Mesenchymal stem cell (in vitro differentiated cells and primary cell): ENCODE data around the gene ATP5PO.
A peak's percentile ranks its signal among the peaks of the same experiment; 100 is the strongest.

Experiments used
- DNase-seq: peaks from one replicate; pipeline ENCODE4 v3.0.0-alpha.2; 2013
- H2AFZ ChIP-seq: one replicate; pipeline ENCODE4 v1.6.1; 2013; ENCODE audit warnings: low read depth, mild to moderate bottlenecking, control low read depth, inconsistent platforms, low read length, moderate library complexity
- H2AK5ac ChIP-seq: 2 replicates; pipeline ENCODE4 v1.6.1; 2013; ENCODE audit warnings: low read length, moderate library complexity, mild to moderate bottlenecking, inconsistent platforms; ENCODE audit not compliant: severe bottlenecking
- H2BK120ac ChIP-seq: one replicate; pipeline ENCODE4 v1.6.1; 2013; ENCODE audit warnings: low read depth, mild to moderate bottlenecking, inconsistent platforms, low read length, moderate library complexity
- H2BK12ac ChIP-seq, 2 experiments: one replicate each; pipeline ENCODE4 v1.6.1; 2013; ENCODE audit warnings: inconsistent platforms in 2 of 2, low read length in 2 of 2, mild to moderate bottlenecking in 2 of 2, moderate library complexity in 2 of 2, control low read depth in 1 of 2
- H2BK15ac ChIP-seq: one replicate; pipeline ENCODE4 v1.6.1; 2013; ENCODE audit warnings: mild to moderate bottlenecking, low read depth, inconsistent platforms; ENCODE audit not compliant: poor library complexity, severe bottlenecking
- H2BK5ac ChIP-seq: 2 replicates; pipeline ENCODE4 v1.6.1; 2013; ENCODE audit warnings: low read depth, mild to moderate bottlenecking, low read length, control low read depth, inconsistent platforms; ENCODE audit not compliant: poor library complexity, severe bottlenecking
- H3K14ac ChIP-seq, 2 experiments: one replicate each; pipeline ENCODE4 v1.6.1; 2013; ENCODE audit warnings: inconsistent platforms in 2 of 2, low read length in 2 of 2, control low read depth in 1 of 2, mild to moderate bottlenecking in 1 of 2, moderate library complexity in 1 of 2
- H3K18ac ChIP-seq, 2 experiments: one replicate each; pipeline ENCODE4 v1.6.1; 2013; ENCODE audit warnings: inconsistent platforms in 2 of 2, low read length in 2 of 2, control low read depth in 1 of 2, low read depth in 1 of 2, mild to moderate bottlenecking in 1 of 2
- H3K23ac ChIP-seq, 2 experiments: one replicate each; pipeline ENCODE4 v1.6.1; 2013; ENCODE audit warnings: inconsistent platforms in 2 of 2, low read length in 2 of 2, mild to moderate bottlenecking in 2 of 2, moderate library complexity in 2 of 2, control low read depth in 1 of 2
- H3K27ac ChIP-seq: 2 replicates; pipeline ENCODE4 v1.5.1; 2013; ENCODE audit warnings: mild to moderate bottlenecking, moderate library complexity, low read length, control low read depth, inconsistent platforms; ENCODE audit not compliant: poor library complexity, severe bottlenecking
- H3K27me3 ChIP-seq, 2 experiments: 2 replicates each; pipeline versions ENCODE4 v1.6.1 to v1.7.0; 2013; ENCODE audit warnings: low read length in 2 of 2, mild to moderate bottlenecking in 2 of 2, moderate library complexity in 2 of 2, control low read depth in 1 of 2, inconsistent platforms in 1 of 2; ENCODE audit not compliant: control insufficient read depth in 1 of 2, insufficient read depth in 1 of 2
- H3K36me3 ChIP-seq, 2 experiments: 2 replicates each; pipeline versions ENCODE4 v1.6.1 to v1.7.0; 2013; ENCODE audit warnings: low read length in 2 of 2, control low read depth in 1 of 2, inconsistent platforms in 1 of 2, low read depth in 1 of 2, mild to moderate bottlenecking in 1 of 2; ENCODE audit not compliant: insufficient read depth in 2 of 2, control insufficient read depth in 1 of 2
- H3K4ac ChIP-seq, 2 experiments: one replicate each; pipeline ENCODE4 v1.6.1; 2013; ENCODE audit warnings: inconsistent platforms in 2 of 2, low read length in 2 of 2, mild to moderate bottlenecking in 2 of 2, moderate library complexity in 2 of 2, control low read depth in 1 of 2, low read depth in 1 of 2
- H3K4me1 ChIP-seq: 2 replicates; pipeline ENCODE4 v1.6.1; 2013; ENCODE audit warnings: low read depth, low read length, control low read depth; ENCODE audit not compliant: control insufficient read depth, insufficient read depth
- H3K4me2 ChIP-seq: 2 replicates; pipeline ENCODE4 v1.6.1; 2013; ENCODE audit warnings: low read length, mild to moderate bottlenecking, inconsistent platforms; ENCODE audit not compliant: poor library complexity, severe bottlenecking
- H3K4me3 ChIP-seq, 2 experiments: 2 replicates each; pipeline versions ENCODE4 v1.5.1 to v1.7.0; 2013; ENCODE audit warnings: low read length in 2 of 2, mild to moderate bottlenecking in 2 of 2, control low read depth in 1 of 2, low read depth in 1 of 2; ENCODE audit not compliant: insufficient read depth in 1 of 2
- H3K79me1 ChIP-seq: replicated peaks from 2 replicates; pipeline ENCODE4 v1.6.1; 2013; ENCODE audit warnings: mild to moderate bottlenecking, control low read depth, low read length, inconsistent platforms; ENCODE audit not compliant: poor library complexity, severe bottlenecking
- H3K9ac ChIP-seq: 2 replicates; pipeline ENCODE4 v1.7.0; 2013; ENCODE audit warnings: mild to moderate bottlenecking, low read length, moderate library complexity
- H3K9me3 ChIP-seq: 2 replicates; pipeline ENCODE4 v1.7.0; 2013; ENCODE audit warnings: mild to moderate bottlenecking, low read length; ENCODE audit not compliant: control insufficient read depth
- H4K8ac ChIP-seq: one replicate; pipeline ENCODE4 v1.6.1; 2013; ENCODE audit warnings: inconsistent platforms, mild to moderate bottlenecking, low read length, moderate library complexity
- H4K91ac ChIP-seq: one replicate; pipeline ENCODE4 v1.6.1; 2013; ENCODE audit warnings: mild to moderate bottlenecking, low read length, inconsistent platforms
- WGBS: methylation state at CpG from one replicate; pipeline ENCODE4 v1.1.7; 2013; ENCODE audit warnings: mixed read lengths; 5-methylcytosine and 5-hydroxymethylcytosine counted together

The ATP5PO gene

DNA sequence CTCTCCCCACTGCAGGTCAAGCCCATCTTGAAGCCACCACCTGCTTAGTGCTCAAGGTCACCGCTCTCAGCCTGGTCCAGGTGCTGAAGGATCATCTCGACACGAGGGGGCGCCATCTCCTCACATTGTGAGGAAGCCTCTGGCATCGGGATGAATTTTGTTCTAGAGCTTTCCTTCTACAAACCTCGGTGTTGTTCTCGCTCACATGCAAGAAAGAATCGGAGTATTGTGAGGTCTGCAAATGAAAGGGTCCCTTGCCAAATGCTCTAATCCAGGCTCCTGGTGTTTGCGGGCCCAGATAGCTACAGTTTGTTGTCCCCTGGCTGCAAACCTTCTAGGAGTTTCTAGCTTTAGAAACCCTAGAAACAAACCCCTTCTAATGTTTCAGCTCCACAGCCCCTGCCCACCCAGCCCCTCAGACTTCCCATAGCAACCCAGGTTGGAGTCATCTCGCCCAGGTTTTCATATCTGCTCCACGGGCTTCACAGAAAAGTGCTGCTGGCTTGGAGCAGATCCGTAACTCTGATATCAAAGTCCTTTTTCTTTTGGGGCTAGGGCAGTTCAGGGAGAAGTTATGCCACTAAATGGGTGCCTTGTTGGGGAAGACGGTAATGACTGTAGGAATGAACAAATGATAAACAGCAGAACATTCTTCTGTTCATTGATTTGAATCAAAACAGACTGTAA lies 8.6 kb upstream of the ATP5PO start:
- Histone ChIP-seq H3K27me3 (no peaks in the 10 kb centered on the region), H3K79me1 (no peaks in the 10 kb centered on the region), H3K18ac (no peak overlapping the region), H3K4ac (no peak overlapping the region), H3K14ac (no peak overlapping the region), H3K9ac (peak overlapping the region; percentile 56), H2AFZ (no peak overlapping the region), H3K4me3 (no peak overlapping the region), H3K9me3 (no peaks in the 10 kb centered on the region), H4K91ac (no peak overlapping the region), H3K4me1 (peaks cover 8% of the 10 kb centered on the region), H4K8ac (peak overlapping the region; percentile 38), H3K23ac (no peak overlapping the region), H2BK5ac (no peak overlapping the region), H3K4me2 (peak overlapping the region; percentile 3), H2BK120ac (no peak overlapping the region), H2AK5ac (no peak overlapping the region), H2BK15ac (peak overlapping the region; percentile 40), H3K27ac (peak overlapping the region; percentile 76), H2BK12ac (peak overlapping the region in 1 of 2 experiments; percentile 63), H3K36me3 (no peaks in the 10 kb centered on the region)
- peak; percentile 77 for DNase-seq
- 32% methylated on average over 13 of the region's 13 CpGs for WGBS

DNA sequence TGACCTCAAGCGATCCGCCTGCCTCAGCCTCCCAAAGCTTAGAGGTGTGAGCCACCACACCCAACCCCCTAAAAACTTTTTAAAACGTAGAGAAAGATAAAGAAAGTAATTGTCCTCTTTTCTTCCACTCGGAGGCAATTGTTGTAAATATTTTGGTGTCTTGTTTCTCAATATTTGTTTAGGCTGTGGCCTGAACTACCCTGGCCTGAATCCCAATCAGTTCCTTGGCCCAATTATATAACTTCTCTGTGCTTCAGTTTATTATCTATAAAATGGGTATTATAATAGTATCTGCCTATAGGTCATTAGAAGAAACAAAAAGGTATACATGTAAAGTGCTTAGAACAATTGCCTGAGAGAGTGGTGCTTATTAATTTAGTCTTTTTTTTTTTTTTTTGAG lies 1.8 kb upstream of the ATP5PO start:
- no peaks in the 10 kb centered on the region for H3K27me3 ChIP-seq
- peaks cover 0 to 11% of the 10 kb centered on the region in 2 experiments for H3K36me3 ChIP-seq
- no peak overlapping the region for H3K4ac ChIP-seq
- no peak overlapping the region for H3K4me3 ChIP-seq
- no peak overlapping the region for H2BK12ac ChIP-seq
- H3K4me2 ChIP-seq = no peak overlapping the region
- H3K18ac ChIP-seq = no peak overlapping the region
- H2AFZ ChIP-seq = no peak overlapping the region
- 100% methylated on average over 1 of the region's 4 CpGs for WGBS
- peaks cover 2% of the 10 kb centered on the region for H3K4me1 ChIP-seq
- no peak overlapping the region for H3K9ac ChIP-seq
- H2BK5ac ChIP-seq = no peak overlapping the region
- no peak overlapping the region for H4K91ac ChIP-seq
- no peak for DNase-seq
- H3K27ac ChIP-seq = no peak overlapping the region
- no peak overlapping the region for H2AK5ac ChIP-seq
- H3K79me1 ChIP-seq = peaks cover 9% of the 10 kb centered on the region
- no peak overlapping the region for H3K23ac ChIP-seq
- H4K8ac ChIP-seq = no peak overlapping the region
- no peak overlapping the region for H3K14ac ChIP-seq
- H3K9me3 ChIP-seq = no peaks in the 10 kb centered on the region
- H2BK15ac ChIP-seq = no peak overlapping the region
- H2BK120ac ChIP-seq = no peak overlapping the region

DNA sequence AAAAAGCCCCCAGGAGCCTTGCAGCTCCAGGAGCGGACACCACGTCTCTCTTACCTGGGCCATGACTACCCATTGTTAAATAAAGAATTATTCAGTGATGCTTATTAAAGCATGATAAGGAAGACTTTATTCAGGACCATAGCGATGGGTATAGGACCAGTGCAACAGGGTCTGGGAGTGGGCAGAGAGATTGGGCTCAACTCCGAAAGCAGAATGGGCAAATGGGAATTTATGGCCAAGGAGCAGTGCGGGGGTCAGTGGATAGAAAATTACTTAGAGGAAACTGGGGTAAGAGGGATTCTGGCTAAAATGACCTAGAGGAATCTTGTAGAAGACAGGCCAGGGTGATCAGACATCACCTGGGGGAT lies 580 bp upstream of the ATP5PO start:
- Histone ChIP-seq H3K14ac (no peak overlapping the region), H2AFZ (peak overlapping the region; percentile 18), H3K4ac (peak overlapping the region in 1 of 2 experiments; percentile 77), H3K9me3 (no peaks in the 10 kb centered on the region), H2BK12ac (no peak overlapping the region), H2AK5ac (peak overlapping the region; percentile 54), H3K36me3 (peaks cover 3 to 24% of the 10 kb centered on the region in 2 experiments), H4K91ac (no peak overlapping the region), H2BK120ac (no peak overlapping the region), H3K18ac (peak overlapping the region; percentile 37 to 78), H3K9ac (peak overlapping the region; percentile 97), H3K27ac (no peak overlapping the region), H2BK15ac (no peak overlapping the region), H3K23ac (no peak overlapping the region), H2BK5ac (no peak overlapping the region), H3K4me1 (peaks cover 2% of the 10 kb centered on the region), H4K8ac (peak overlapping the region; percentile 81), H3K79me1 (peaks cover 12% of the 10 kb centered on the region), H3K4me3 (peak overlapping the region in 1 of 2 experiments; percentile 99), H3K4me2 (peak overlapping the region; percentile 82), H3K27me3 (no peaks in the 10 kb centered on the region)
- no peak for DNase-seq
- 96% methylated on average over 3 of the region's 5 CpGs for WGBS

- Histone ChIP-seq H2AFZ (no peak overlapping the region), H2BK12ac (no peak overlapping the region), H3K79me1 (peaks cover 19% of the 10 kb centered on the region), H2BK5ac (no peak overlapping the region), H3K27me3 (no peaks in the 10 kb centered on the region), H3K27ac (no peak overlapping the region), H3K23ac (no peak overlapping the region), H2BK120ac (no peak overlapping the region), H3K4me3 (peak overlapping the region in 1 of 2 experiments; percentile 99), H3K4me1 (peaks cover 2% of the 10 kb centered on the region), H2BK15ac (no peak overlapping the region), H3K4ac (no peak overlapping the region), H3K9ac (peak overlapping the region; percentile 97), H3K4me2 (no peak overlapping the region), H3K9me3 (no peaks in the 10 kb centered on the region), H4K91ac (no peak overlapping the region), H2AK5ac (no peak overlapping the region), H3K36me3 (peaks cover 10 to 41% of the 10 kb centered on the region in 2 experiments), H3K18ac (no peak overlapping the region), H3K14ac (no peak overlapping the region), H4K8ac (no peak overlapping the region)
- 96% methylated on average over 5 of the region's 5 CpGs for WGBS
- DNase-seq = no peak
Observed at GRCh38 chr21:33914188-33914587, 1.4 kb downstream of the ATP5PO start.
